ENCODE results near the gene OXER1. TPM values are rescaled to one million over a fixed set of nuclear protein-coding genes. Genes with fewer than 3 reads are reported as not detected.

OXER1 gene
- total and polyA plus RNA-seq, 9 of the 15 experiments (the other 6 are each of a cell fraction or from before 2014, with no cell fraction given): not detected

GRCh38 chr2:42714686-42715085 is 49.2 kb downstream of the OXER1 start:
- Histone ChIP-seq H4K20me1 (replicated peaks; ENCODE audit: control insufficient read depth, insufficient read depth, low read length) (no peaks in the 10 kb centered on the region), H3K27me3 (ENCODE audit: control insufficient read depth in 2 of 2, insufficient read depth in 2 of 2, low read length in 2 of 2) (peaks cover 0 to 2% of the 10 kb centered on the region in 2 experiments; a peak in 1 of 5 replicates), H3K9me3 (replicated peaks; ENCODE audit: control insufficient read depth, insufficient read depth, low read depth, low read length) (no peaks in the 10 kb centered on the region), H3K4me3 (no peak overlapping the region), H3K79me2 (ENCODE audit: control insufficient read depth, insufficient read depth, low read length) (no peaks in the 10 kb centered on the region), H2AFZ (ENCODE audit: low read depth, low read length) (no peak overlapping the region), H3K9ac (ENCODE audit: insufficient read depth in 1 of 2, low read depth in 2 of 2, low read length in 2 of 2) (no peak overlapping the region), H3K27ac (ENCODE audit: extremely low read depth, low read depth, low read length) (no peak overlapping the region), H3K9me1 (ENCODE audit: control insufficient read depth, insufficient read depth, low read length) (no peaks in the 10 kb centered on the region), H3K4me1 (replicated peaks in 1 of 2; ENCODE audit: control insufficient read depth in 2 of 2, insufficient read depth in 2 of 2, low read length in 2 of 2) (no peaks in the 10 kb centered on the region), H3K4me2 (ENCODE audit: insufficient read depth, low read length) (no peak overlapping the region), H3K36me3 (ENCODE audit: control insufficient read depth, insufficient read depth, low read length) (no peaks in the 10 kb centered on the region)
- no TSS peak for BruUV-seq (replicated peaks)
- in situ Hi-C loops (cut with MboI) (no loop called here), intact Hi-C loops (cut with micrococcal nuclease) (no loop called here)
- POLR2A ChIA-PET: no interaction called here
- 59% methylated on average over 7 of the region's 7 CpGs for WGBS (ENCODE audit: insufficient coverage, low coverage, missing lambda C conversion rate)
- TF ChIP-seq BDP1 (IDR thresholded peaks at IDR 0.05; ENCODE audit: insufficient read depth, insufficient read length) (no peak), ZNF165 (CRISPR knock-in tag; IDR thresholded peaks at IDR 0.05; ENCODE audit: borderline replicate concordance) (no peak), KAT2B (IDR thresholded peaks at IDR 0.05; ENCODE audit: low read depth, low read length) (no peak), ETS1 (conservative IDR thresholded peaks at IDR 0.05; ENCODE audit: control insufficient read depth, low read depth, low read length) (no peak), ZBTB34 (CRISPR knock-in tag; IDR thresholded peaks at IDR 0.05) (no peak), TOE1 (IDR thresholded peaks at IDR 0.05; ENCODE audit: borderline replicate concordance) (no peak), TOE1 (CRISPR knock-in tag; IDR thresholded peaks at IDR 0.05; ENCODE audit: borderline replicate concordance, low read depth) (no peak), AFF1 (IDR thresholded peaks at IDR 0.05; ENCODE audit: low read depth in 1 of 2, partially characterized antibody in 2 of 2) (no peak), EP300 (IDR thresholded peaks at IDR 0.05; ENCODE audit: low read length) (no peak), FOS (IDR thresholded peaks at IDR 0.05; ENCODE audit: extremely low read depth, insufficient read length) (no peak), CTCFL (IDR thresholded peaks at IDR 0.05; ENCODE audit: borderline replicate concordance, insufficient read depth, low read depth, low read length, poor library complexity, severe bottlenecking) (no peak), SMAD4 (CRISPR knock-in tag; conservative IDR thresholded peaks at IDR 0.05) (no peak), ZNF668 (CRISPR knock-in tag; IDR thresholded peaks at IDR 0.05) (no peak), PRPF4 (IDR thresholded peaks at IDR 0.05; ENCODE audit: insufficient read depth, low read depth, low read length, poor library complexity, severe bottlenecking) (no peak)
- FAIRE-seq (no peak), ATAC-seq (no peak), DNase-seq (ENCODE audit: extremely low read depth in 1 of 4, low spot score in 3 of 4) (no peak)
- CTCF ChIA-PET (ENCODE audit: low intra/inter-chr PET ratio): no interaction called here
